Liver (tissue), 3 donors: Measurements from ENCODE around the gene RBMS2.

Experiments used
- EGR1 ChIP-seq, 2 donors: IDR thresholded peaks; 2 replicates each; pipeline ENCODE4 v1.6.1; 2016 to 2018; ENCODE audit warnings: antibody characterized with exemption in 2 of 2, low read depth in 2 of 2
- FOXA1 ChIP-seq: IDR thresholded peaks from 2 replicates; pipeline ENCODE4 v1.6.1; 2016; ENCODE audit warnings: antibody characterized with exemption
- JUND ChIP-seq, 2 donors: IDR thresholded peaks; 2 replicates each; pipeline ENCODE4 v1.6.1; 2016; ENCODE audit warnings: antibody characterized with exemption in 2 of 2
- MAX ChIP-seq: IDR thresholded peaks from 2 replicates; pipeline ENCODE4 v1.6.1; 2016; ENCODE audit warnings: antibody characterized with exemption
- NR2F2 ChIP-seq: IDR thresholded peaks from 2 replicates; pipeline ENCODE4 v1.6.1; 2016; ENCODE audit warnings: antibody characterized with exemption
- REST ChIP-seq: IDR thresholded peaks from 2 replicates; pipeline ENCODE4 v1.6.1; 2016; ENCODE audit warnings: antibody characterized with exemption, mild to moderate bottlenecking
- SP1 ChIP-seq: IDR thresholded peaks from 2 replicates; pipeline ENCODE4 v1.6.1; 2018; ENCODE audit warnings: antibody characterized with exemption, mild to moderate bottlenecking
- YY1 ChIP-seq: IDR thresholded peaks from 2 replicates; pipeline ENCODE4 v1.6.1; 2016; ENCODE audit warnings: antibody characterized with exemption, mild to moderate bottlenecking
- TF ChIP-seq, protein P1 (sequence below): fragments of 150-350 bp; IDR thresholded peaks from 2 replicates; pipeline ENCODE4 v1.5.1; 2017; ENCODE audit warnings: improper control_type of control experiment, low read depth, low read length; ENCODE audit not compliant: missing input control
- TF ChIP-seq, protein P2 (sequence below): IDR thresholded peaks from 2 replicates; pipeline ENCODE4 v1.6.1; 2016; ENCODE audit warnings: antibody characterized with exemption
- donor health status: healthy.
- donor health status: healthy.

- TF ChIP-seq, protein P1, sequence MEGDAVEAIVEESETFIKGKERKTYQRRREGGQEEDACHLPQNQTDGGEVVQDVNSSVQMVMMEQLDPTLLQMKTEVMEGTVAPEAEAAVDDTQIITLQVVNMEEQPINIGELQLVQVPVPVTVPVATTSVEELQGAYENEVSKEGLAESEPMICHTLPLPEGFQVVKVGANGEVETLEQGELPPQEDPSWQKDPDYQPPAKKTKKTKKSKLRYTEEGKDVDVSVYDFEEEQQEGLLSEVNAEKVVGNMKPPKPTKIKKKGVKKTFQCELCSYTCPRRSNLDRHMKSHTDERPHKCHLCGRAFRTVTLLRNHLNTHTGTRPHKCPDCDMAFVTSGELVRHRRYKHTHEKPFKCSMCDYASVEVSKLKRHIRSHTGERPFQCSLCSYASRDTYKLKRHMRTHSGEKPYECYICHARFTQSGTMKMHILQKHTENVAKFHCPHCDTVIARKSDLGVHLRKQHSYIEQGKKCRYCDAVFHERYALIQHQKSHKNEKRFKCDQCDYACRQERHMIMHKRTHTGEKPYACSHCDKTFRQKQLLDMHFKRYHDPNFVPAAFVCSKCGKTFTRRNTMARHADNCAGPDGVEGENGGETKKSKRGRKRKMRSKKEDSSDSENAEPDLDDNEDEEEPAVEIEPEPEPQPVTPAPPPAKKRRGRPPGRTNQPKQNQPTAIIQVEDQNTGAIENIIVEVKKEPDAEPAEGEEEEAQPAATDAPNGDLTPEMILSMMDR = no peak
- TF ChIP-seq EGR1 (IDR thresholded peaks at IDR 0.05; ENCODE audit: low read depth in 2 of 2) (no peak), MAX (no peak), FOXA1 (no peak), NR2F2 (no peak), JUND (IDR thresholded peaks at IDR 0.05) (no peak), SP1 (no peak), REST (no peak), YY1 (no peak)
- TF ChIP-seq, protein P2, sequence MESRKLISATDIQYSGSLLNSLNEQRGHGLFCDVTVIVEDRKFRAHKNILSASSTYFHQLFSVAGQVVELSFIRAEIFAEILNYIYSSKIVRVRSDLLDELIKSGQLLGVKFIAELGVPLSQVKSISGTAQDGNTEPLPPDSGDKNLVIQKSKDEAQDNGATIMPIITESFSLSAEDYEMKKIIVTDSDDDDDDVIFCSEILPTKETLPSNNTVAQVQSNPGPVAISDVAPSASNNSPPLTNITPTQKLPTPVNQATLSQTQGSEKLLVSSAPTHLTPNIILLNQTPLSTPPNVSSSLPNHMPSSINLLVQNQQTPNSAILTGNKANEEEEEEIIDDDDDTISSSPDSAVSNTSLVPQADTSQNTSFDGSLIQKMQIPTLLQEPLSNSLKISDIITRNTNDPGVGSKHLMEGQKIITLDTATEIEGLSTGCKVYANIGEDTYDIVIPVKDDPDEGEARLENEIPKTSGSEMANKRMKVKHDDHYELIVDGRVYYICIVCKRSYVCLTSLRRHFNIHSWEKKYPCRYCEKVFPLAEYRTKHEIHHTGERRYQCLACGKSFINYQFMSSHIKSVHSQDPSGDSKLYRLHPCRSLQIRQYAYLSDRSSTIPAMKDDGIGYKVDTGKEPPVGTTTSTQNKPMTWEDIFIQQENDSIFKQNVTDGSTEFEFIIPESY = no peak
Observed at GRCh38 chr12:56631790-56632700, 110.4 kb downstream of the RBMS2 start.
